DND-41 (cell line): ENCODE results near the gene LGI4.

ENCODE experiments used
- CTCF ChIP-seq: IDR thresholded peaks from 2 replicates; pipeline ENCODE4 v1.5.1; 2012; ENCODE audit warnings: borderline replicate concordance, low read length, moderate library complexity, mild to moderate bottlenecking; ENCODE audit not compliant: poor library complexity, severe bottlenecking; ENCODE audit errors: extremely low read depth
- EZH2 ChIP-seq: IDR thresholded peaks from 3 replicates; pipeline ENCODE4 v1.6.1; 2012; ENCODE audit warnings: borderline replicate concordance, low read depth, mild to moderate bottlenecking, moderate library complexity, low read length, inconsistent platforms; ENCODE audit not compliant: severe bottlenecking

DNA sequence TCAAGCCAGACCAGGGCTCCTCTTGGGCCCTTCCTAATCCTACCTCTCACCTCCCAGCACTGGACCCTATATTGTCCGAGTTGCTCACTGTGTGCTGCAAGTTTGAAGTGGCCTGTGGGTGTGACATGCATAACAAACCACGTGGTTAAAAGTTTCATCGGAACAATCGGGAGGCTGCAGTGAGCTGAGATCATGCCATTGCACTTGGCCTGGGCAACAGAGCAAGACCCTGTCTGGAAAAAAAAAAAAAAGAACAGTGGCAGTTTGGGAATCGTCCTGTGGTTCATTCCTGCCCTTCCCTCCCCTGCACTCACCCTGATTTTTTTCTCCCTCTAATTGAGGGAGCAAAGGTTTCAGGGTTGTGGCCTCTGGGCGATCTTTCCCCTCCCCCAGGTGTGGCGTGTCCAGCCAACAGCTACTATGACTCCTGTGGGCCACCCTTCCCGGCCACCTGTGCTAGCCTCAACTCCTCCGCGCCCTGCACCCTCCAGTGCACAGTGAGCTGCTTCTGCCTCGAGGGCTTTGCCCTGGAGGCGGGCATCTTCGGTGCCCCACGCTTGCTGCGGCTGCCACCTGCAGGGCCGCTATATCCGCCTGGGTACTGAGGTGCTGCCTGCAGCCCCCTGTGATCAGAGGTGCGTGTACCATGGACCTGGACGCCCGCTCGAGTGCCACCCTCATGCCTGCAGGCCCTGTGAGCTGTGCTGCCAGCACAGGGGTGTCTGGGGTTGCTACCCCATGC is 35.5 kb downstream of the LGI4 start:
- TF ChIP-seq CTCF (no peak), EZH2 (no peak)
